OCI-LY7 (cell line): Measurements from ENCODE around the gene ZNF536. TPM values are rescaled to one million over a fixed set of nuclear protein-coding genes. Genes with fewer than 3 reads are reported as not detected.

Source experiments
- BruUV-seq: library from RNA; stranded (reverse); fragments of 400-500 nt; replicated peaks from 2 replicates; lab custom pipeline; 2021; lab: Mats Ljungman, UMichigan
- CTCF ChIA-PET: fragments of 300-600 bp; sonication (Branson Sonifier 250); formaldehyde crosslinking; loops from one replicate; lab custom pipeline; 2022; ENCODE audit warnings: antibody characterized with exemption; ENCODE audit not compliant: unreplicated experiment; lab: Charles Lee
- POLR2A ChIA-PET: fragments of 300-600 bp; sonication (Branson Sonifier 250); formaldehyde crosslinking; loops from one replicate; lab custom pipeline; 2022; ENCODE audit warnings: antibody characterized with exemption; lab: Charles Lee
- DNase-seq: peaks from one replicate; pipeline ENCODE4 v3.0.0-alpha.2; 2015; ENCODE audit warnings: low spot score
- H2AFZ ChIP-seq: fragments of 200-600 bp; sonication (generic), shearing (Covaris generic); 2 replicates; pipeline ENCODE4 v1.6.1; 2014; ENCODE audit warnings: mild to moderate bottlenecking, antibody characterized with exemption, low read length, moderate library complexity
- H3K27ac ChIP-seq: fragments of 200-600 bp; sonication (generic); 2 replicates; pipeline ENCODE4 v1.5.1; 2014; ENCODE audit warnings: mixed run types, low read depth, mild to moderate bottlenecking, moderate library complexity, low read length, inconsistent platforms; ENCODE audit not compliant: poor library complexity, severe bottlenecking
- H3K36me3 ChIP-seq: fragments of 200-600 bp; sonication (generic); 2 replicates; pipeline ENCODE4 v1.6.1; 2014; ENCODE audit warnings: mild to moderate bottlenecking, antibody characterized with exemption, low read length, moderate library complexity, mixed read lengths; ENCODE audit not compliant: insufficient read depth
- H3K4me1 ChIP-seq: fragments of 200-600 bp; sonication (generic); 2 replicates; pipeline ENCODE4 v1.5.1; 2014; ENCODE audit warnings: mild to moderate bottlenecking, low read length; ENCODE audit not compliant: insufficient read depth, poor library complexity, severe bottlenecking
- H3K4me2 ChIP-seq: fragments of 200-600 bp; sonication (generic); 2 replicates; pipeline ENCODE4 v1.6.1; 2014; ENCODE audit warnings: mild to moderate bottlenecking, low read length
- H3K4me3 ChIP-seq: fragments of 200-600 bp; sonication (generic); 2 replicates; pipeline ENCODE4 v1.5.1; 2014; ENCODE audit warnings: mild to moderate bottlenecking, low read depth, low read length; ENCODE audit not compliant: poor library complexity, severe bottlenecking
- H3K79me2 ChIP-seq: fragments of 200-600 bp; sonication (generic); 2 replicates; pipeline ENCODE4 v1.6.1; 2016; ENCODE audit warnings: low read depth, mild to moderate bottlenecking, low read length, moderate library complexity, mixed read lengths; ENCODE audit not compliant: insufficient read depth
- H3K9me2 ChIP-seq: fragments of 200-600 bp; sonication (generic); 2 replicates; pipeline ENCODE4 v1.6.1; 2016; ENCODE audit warnings: mild to moderate bottlenecking, low read length, mixed read lengths; ENCODE audit not compliant: insufficient read depth
- H3K9me3 ChIP-seq: fragments of 200-600 bp; sonication (generic); 2 replicates; pipeline ENCODE4 v1.6.1; 2014; ENCODE audit warnings: mild to moderate bottlenecking, mixed run types, low read length, mixed read lengths
- H4K20me1 ChIP-seq: fragments of 200-600 bp; sonication (generic); 2 replicates; pipeline ENCODE4 v1.6.1; 2014; ENCODE audit warnings: mild to moderate bottlenecking, antibody characterized with exemption, low read length, moderate library complexity, mixed read lengths; ENCODE audit not compliant: insufficient read depth
- CTCF ChIP-seq: fragments of 200-600 bp; sonication (generic); conservative IDR thresholded peaks from 2 replicates; pipeline ENCODE4 v1.5.1; 2014; ENCODE audit warnings: mild to moderate bottlenecking, antibody characterized with exemption, low read length, moderate library complexity, mixed read lengths
- EZH2phosphoT487 ChIP-seq: fragments of 200-600 bp; sonication (generic); IDR thresholded peaks from 2 replicates; pipeline ENCODE4 v1.6.1; 2018; ENCODE audit warnings: low read depth, borderline replicate concordance, mild to moderate bottlenecking, mixed run types, antibody characterized with exemption, low read length, moderate library complexity, mixed read lengths
- intact Hi-C: fragments of 100-400 bp; cut with micrococcal nuclease; formaldehyde crosslinking; loops from one replicate; pipeline ENCODE4 v1.10.0; 2022; ENCODE audit not compliant: unreplicated experiment
- total RNA-seq, 2 experiments: library from RNA; depleted of rRNA in 1 of 2; stranded (reverse); fragments of >200 nt in 1 of 2; shearing (Covaris generic) in 1 of 2; gene quantifications; 2 replicates each; pipeline ENCODE4 v1.2.3, GENCODE V29; 2014 to 2022

Gene ZNF536
- total RNA-seq, 2 experiments from 2014 or later: 0.06 to 0.30 TPM

GRCh38 chr19:30555075-30555790, 183.0 kb downstream of the ZNF536 start:
- H3K79me2 ChIP-seq: no peaks in the 10 kb centered on the region
- TF ChIP-seq CTCF (no peak), EZH2phosphoT487 (no peak)
- no peaks in the 10 kb centered on the region for H3K9me2 ChIP-seq
- CTCF ChIA-PET: no interaction called here
- no peak for DNase-seq
- peaks cover 10% of the 10 kb centered on the region for H3K4me1 ChIP-seq
- POLR2A ChIA-PET: interaction anchor here (0.6 kb wide), 1 partner anchor 323 kb away, joined by 3 read pairs; no protein-coding TSS in a partner anchor
- no peak overlapping the region for H3K4me3 ChIP-seq
- no peaks in the 10 kb centered on the region for H3K36me3 ChIP-seq
- no peak overlapping the region for H3K27ac ChIP-seq
- H4K20me1 ChIP-seq: no peaks in the 10 kb centered on the region
- no peak overlapping the region for H2AFZ ChIP-seq
- H3K4me2 ChIP-seq: no peak overlapping the region
- H3K9me3 ChIP-seq: no peaks in the 10 kb centered on the region
- intact Hi-C loops: no loop called here
- no TSS peak for BruUV-seq

- Histone ChIP-seq H4K20me1 (no peaks in the 10 kb centered on the region), H3K4me3 (no peak overlapping the region), H2AFZ (no peak overlapping the region), H3K4me1 (peaks cover 5% of the 10 kb centered on the region), H3K9me3 (no peaks in the 10 kb centered on the region), H3K36me3 (no peaks in the 10 kb centered on the region), H3K9me2 (no peaks in the 10 kb centered on the region), H3K27ac (no peak overlapping the region), H3K4me2 (no peak overlapping the region), H3K79me2 (no peaks in the 10 kb centered on the region)
- no peak for DNase-seq
- BruUV-seq: no TSS peak
- intact Hi-C loops: no loop called here
- TF ChIP-seq EZH2phosphoT487 (no peak), CTCF (no peak)
- ChIA-PET CTCF (no interaction called here), POLR2A (no interaction called here)
Measured at GRCh38 chr19:30555791-30556110, 183.6 kb downstream of the ZNF536 start.

GRCh38 chr19:30556230-30556711, 184.1 kb downstream of the ZNF536 start:
- ChIA-PET CTCF (no interaction called here), POLR2A (no interaction called here)
- no peak for DNase-seq
- Histone ChIP-seq H3K9me3 (no peaks in the 10 kb centered on the region), H3K36me3 (no peaks in the 10 kb centered on the region), H3K9me2 (no peaks in the 10 kb centered on the region), H3K79me2 (no peaks in the 10 kb centered on the region), H3K4me3 (no peak overlapping the region), H3K27ac (no peak overlapping the region), H2AFZ (no peak overlapping the region), H4K20me1 (no peaks in the 10 kb centered on the region), H3K4me2 (no peak overlapping the region), H3K4me1 (no peaks in the 10 kb centered on the region)
- intact Hi-C loops: no loop called here
- TF ChIP-seq CTCF (no peak), EZH2phosphoT487 (no peak)
- BruUV-seq: no TSS peak
